CD4-positive, alpha-beta T cell (primary cell): ENCODE results near the gene ZBTB24. TPM values are rescaled to one million over a fixed set of nuclear protein-coding genes. Genes with fewer than 3 reads are reported as not detected.

Experiments
- ATAC-seq: fragments of 200-7000 bp; cut with Tn5 transposase; one replicate; pipeline ENCODE4 v1.10.0; 2022; ENCODE audit warnings: mild to moderate bottlenecking; ENCODE audit not compliant: poor library complexity
- CTCF ChIA-PET: fragments of 350-600 bp; sonication (Branson Sonifier 250); formaldehyde crosslinking; loops from one replicate; lab custom pipeline; 2021; ENCODE audit warnings: antibody characterized with exemption, inconsistent platforms; lab: Charles Lee
- POLR2A ChIA-PET: fragments of 350-600 bp; sonication (Branson Sonifier 250); formaldehyde crosslinking; loops from one replicate; lab custom pipeline; 2021; ENCODE audit warnings: antibody characterized with exemption, inconsistent platforms; lab: Charles Lee
- DNase-seq, 14 experiments: peaks; one replicate each; pipeline ENCODE4 v3.0.0-alpha.2; 2013 to 2020; ENCODE audit warnings: mixed read lengths in 2 of 14
- H3K27ac ChIP-seq, 2 donors: one replicate each; pipeline versions ENCODE4 v1.5.1 to v1.7.0; 2013; ENCODE audit warnings: low read length in 2 of 2, low read depth in 1 of 2, mild to moderate bottlenecking in 1 of 2
- H3K27me3 ChIP-seq, 2 experiments: 1 replicate in 1 of 2; 2 replicates in 1 of 2; pipeline versions ENCODE4 v1.6.1 to v1.7.0; 2013; ENCODE audit warnings: low read length in 2 of 2, control low read depth in 1 of 2, mild to moderate bottlenecking in 1 of 2, moderate library complexity in 1 of 2; ENCODE audit not compliant: insufficient read depth in 2 of 2, control insufficient read depth in 1 of 2
- H3K36me3 ChIP-seq: one replicate; pipeline ENCODE4 v1.6.1; 2013; ENCODE audit warnings: low read length, control low read depth; ENCODE audit not compliant: insufficient read depth
- H3K4me1 ChIP-seq: one replicate; pipeline ENCODE4 v1.6.1; 2013; ENCODE audit warnings: low read length, control low read depth; ENCODE audit not compliant: insufficient read depth
- H3K4me3 ChIP-seq: one replicate; pipeline ENCODE4 v1.5.1; 2013; ENCODE audit warnings: mild to moderate bottlenecking, low read length, moderate library complexity
- H3K9me3 ChIP-seq, 2 experiments: 1 replicate in 1 of 2; 2 replicates in 1 of 2; pipeline versions ENCODE4 v1.6.1 to v1.7.0; 2013; ENCODE audit warnings: low read length in 2 of 2, mild to moderate bottlenecking in 2 of 2, control low read depth in 1 of 2, moderate library complexity in 1 of 2; ENCODE audit not compliant: control insufficient read depth in 1 of 2, insufficient read depth in 1 of 2
- H3K27ac Mint-ChIP-seq: one replicate; pipeline ENCODE4 v1.8.0; 2020; ENCODE audit warnings: mixed read lengths
- H3K27me3 Mint-ChIP-seq: one replicate; pipeline ENCODE4 v1.8.0; 2021; ENCODE audit warnings: mixed read lengths
- H3K36me3 Mint-ChIP-seq: one replicate; pipeline ENCODE4 v1.8.0; 2021; ENCODE audit warnings: low read depth, mixed read lengths
- H3K4me1 Mint-ChIP-seq: one replicate; pipeline ENCODE4 v1.8.0; 2021; ENCODE audit warnings: low read depth, mixed read lengths
- H3K4me3 Mint-ChIP-seq: one replicate; pipeline ENCODE4 v1.8.0; 2020; ENCODE audit warnings: mild to moderate bottlenecking, mixed read lengths
- H3K9me3 Mint-ChIP-seq: one replicate; pipeline ENCODE4 v1.8.0; 2020; ENCODE audit warnings: mixed read lengths
- intact Hi-C, 2 experiments: fragments of 100-400 bp; cut with DNase I in 1 of 2; cut with micrococcal nuclease in 1 of 2; formaldehyde crosslinking; loops; one replicate each; pipeline versions ENCODE4 v1.15.1 to v1.9.0; 2023 to 2025; cut with DNase I, micrococcal nuclease
- total RNA-seq, 174 experiments: library from RNA in 2 of 174; stranded (reverse) in 2 of 174; gene quantifications; one replicate each; pipeline ENCODE4 v1.2.3 and lab custom pipeline; 2021 to 2026
- TF ChIP-seq, protein P1 (sequence below): fragments of 200-600 bp; IDR thresholded peaks from one replicate; pipeline ENCODE4 v1.8.0; 2022; ENCODE audit warnings: antibody characterized with exemption, mild to moderate bottlenecking

The ZBTB24 gene
- total RNA-seq, 2 experiments from 2014 or later, result 10.4 to 10.5 TPM

DNA sequence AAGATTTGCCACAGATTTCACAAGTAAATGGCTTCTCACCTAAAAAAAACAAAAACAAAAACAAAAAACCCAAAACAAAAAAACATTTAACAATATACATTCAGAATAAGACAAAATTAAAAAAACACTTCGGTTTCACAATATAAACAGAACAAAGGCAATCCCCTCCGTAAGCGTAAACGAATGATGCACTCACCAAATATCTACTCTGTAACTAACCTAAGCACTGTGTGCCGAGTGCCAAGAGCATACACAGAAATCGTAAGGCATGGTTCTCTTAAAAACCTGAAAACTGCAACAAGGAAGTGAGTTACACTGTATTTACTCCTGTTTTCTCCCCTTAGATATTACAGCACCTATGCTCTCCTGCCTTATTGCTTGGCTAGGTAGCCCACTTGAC, 15.3 kb downstream of the ZBTB24 start:
- H3K27ac Mint-ChIP-seq, result peak overlapping the region; percentile 19
- ChIA-PET POLR2A (no interaction called here), CTCF (no interaction called here)
- Histone ChIP-seq H3K4me1 (peaks cover 15% of the 10 kb centered on the region), H3K9me3 (no peaks in the 10 kb centered on the region), H3K27ac (no peak overlapping the region), H3K36me3 (peaks cover 92% of the 10 kb centered on the region), H3K27me3 (no peaks in the 10 kb centered on the region), H3K4me3 (no peak overlapping the region)
- ATAC-seq (no peak), DNase-seq (no peak)
- no peak overlapping the region for H3K4me3 Mint-ChIP-seq
- intact Hi-C loops, result no loop called here
- TF ChIP-seq, protein P1, sequence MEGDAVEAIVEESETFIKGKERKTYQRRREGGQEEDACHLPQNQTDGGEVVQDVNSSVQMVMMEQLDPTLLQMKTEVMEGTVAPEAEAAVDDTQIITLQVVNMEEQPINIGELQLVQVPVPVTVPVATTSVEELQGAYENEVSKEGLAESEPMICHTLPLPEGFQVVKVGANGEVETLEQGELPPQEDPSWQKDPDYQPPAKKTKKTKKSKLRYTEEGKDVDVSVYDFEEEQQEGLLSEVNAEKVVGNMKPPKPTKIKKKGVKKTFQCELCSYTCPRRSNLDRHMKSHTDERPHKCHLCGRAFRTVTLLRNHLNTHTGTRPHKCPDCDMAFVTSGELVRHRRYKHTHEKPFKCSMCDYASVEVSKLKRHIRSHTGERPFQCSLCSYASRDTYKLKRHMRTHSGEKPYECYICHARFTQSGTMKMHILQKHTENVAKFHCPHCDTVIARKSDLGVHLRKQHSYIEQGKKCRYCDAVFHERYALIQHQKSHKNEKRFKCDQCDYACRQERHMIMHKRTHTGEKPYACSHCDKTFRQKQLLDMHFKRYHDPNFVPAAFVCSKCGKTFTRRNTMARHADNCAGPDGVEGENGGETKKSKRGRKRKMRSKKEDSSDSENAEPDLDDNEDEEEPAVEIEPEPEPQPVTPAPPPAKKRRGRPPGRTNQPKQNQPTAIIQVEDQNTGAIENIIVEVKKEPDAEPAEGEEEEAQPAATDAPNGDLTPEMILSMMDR, result no peak
- H3K4me1 Mint-ChIP-seq, result peaks cover 65% of the 10 kb centered on the region
- no peaks in the 10 kb centered on the region for H3K27me3 Mint-ChIP-seq
- H3K9me3 Mint-ChIP-seq, result no peaks in the 10 kb centered on the region
- peaks cover 97% of the 10 kb centered on the region for H3K36me3 Mint-ChIP-seq

DNA sequence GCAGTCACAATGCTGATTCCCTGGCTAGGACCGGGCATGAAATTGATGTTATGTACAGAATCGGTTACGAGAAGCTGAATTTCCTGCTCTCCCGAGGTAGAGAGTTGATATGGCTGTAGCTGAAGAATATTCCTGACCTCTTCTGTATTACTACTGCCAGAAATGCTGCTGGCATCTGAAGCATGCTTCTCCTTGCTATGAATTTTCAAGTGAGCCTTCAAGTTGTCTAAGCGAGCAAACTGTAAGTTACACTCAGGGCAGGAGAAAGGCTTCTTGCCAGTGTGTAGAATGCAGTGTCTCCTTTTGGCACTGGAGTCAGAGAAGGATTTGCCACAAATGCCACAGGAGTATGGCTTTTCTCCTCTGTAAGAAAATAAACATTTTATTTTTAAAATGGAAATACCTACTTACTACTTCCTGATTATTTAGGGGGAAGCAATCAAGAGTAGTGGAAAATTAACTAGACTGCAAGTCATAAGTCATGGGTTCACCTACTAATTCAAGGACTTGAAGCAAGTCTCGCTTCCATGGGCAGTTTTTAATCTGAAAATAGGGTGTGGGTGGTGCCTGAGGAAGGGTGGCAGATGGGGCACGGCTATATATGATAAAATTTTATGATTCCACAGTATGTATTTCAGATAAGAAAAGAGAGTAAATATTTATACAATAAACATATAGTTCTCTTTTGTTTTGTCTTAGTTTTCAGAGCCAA, 16.7 kb downstream of the ZBTB24 start:
- no peak for DNase-seq
- Mint-ChIP-seq H3K36me3 (peaks cover 96% of the 10 kb centered on the region), H3K4me3 (no peak overlapping the region), H3K4me1 (peaks cover 70% of the 10 kb centered on the region), H3K27ac (no peak overlapping the region), H3K27me3 (no peaks in the 10 kb centered on the region), H3K9me3 (no peaks in the 10 kb centered on the region)
- H3K27me3 ChIP-seq, result no peaks in the 10 kb centered on the region
- H3K27ac ChIP-seq, result no peak overlapping the region
- CTCF ChIA-PET, result no interaction called here
- H3K4me3 ChIP-seq, result no peak overlapping the region
- POLR2A ChIA-PET, result interaction anchor here (1.4 kb wide), 1 partner anchor 25 kb away, joined by 3 read pairs; no protein-coding TSS in a partner anchor
- intact Hi-C loops, result no loop called here
- no peaks in the 10 kb centered on the region for H3K9me3 ChIP-seq
- H3K36me3 ChIP-seq, result peaks cover 91% of the 10 kb centered on the region
- ATAC-seq, result no peak
- peaks cover 13% of the 10 kb centered on the region for H3K4me1 ChIP-seq
- TF ChIP-seq, protein P1, result no peak

DNA sequence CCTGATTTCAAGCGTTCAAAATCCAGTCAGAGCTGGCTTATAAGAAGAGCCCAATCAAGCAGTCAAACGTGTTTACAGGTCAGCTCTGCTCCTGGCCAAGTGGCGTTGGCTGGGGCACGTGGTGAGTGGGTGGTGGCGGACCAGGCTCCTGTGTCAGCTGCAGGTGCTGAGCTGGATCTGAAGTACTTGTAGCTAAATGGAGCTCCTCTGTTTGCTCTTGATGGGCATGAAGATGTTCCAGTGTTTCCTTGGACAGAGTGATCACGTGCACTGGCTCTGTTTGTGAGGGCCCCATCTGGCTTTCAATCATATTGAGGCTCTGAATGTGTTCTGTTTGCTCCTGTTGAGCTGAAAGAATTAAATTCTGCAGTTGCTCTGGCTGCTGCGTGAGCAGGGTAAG, 17.2 kb downstream of the ZBTB24 start:
- Histone ChIP-seq H3K9me3 (no peaks in the 10 kb centered on the region), H3K27me3 (no peaks in the 10 kb centered on the region), H3K36me3 (peaks cover 90% of the 10 kb centered on the region), H3K4me3 (no peak overlapping the region), H3K4me1 (peaks cover 13% of the 10 kb centered on the region), H3K27ac (no peak overlapping the region)
- CTCF ChIA-PET, result no interaction called here
- Mint-ChIP-seq H3K4me1 (peaks cover 64% of the 10 kb centered on the region), H3K4me3 (no peak overlapping the region), H3K27ac (peak overlapping the region; percentile 69), H3K27me3 (no peaks in the 10 kb centered on the region), H3K9me3 (no peaks in the 10 kb centered on the region), H3K36me3 (peaks cover 96% of the 10 kb centered on the region)
- ATAC-seq (no peak), DNase-seq (no peak)
- TF ChIP-seq, protein P1, result no peak
- POLR2A ChIA-PET, result interaction anchor here (1.4 kb wide), 1 partner anchor 25 kb away, joined by 3 read pairs; no protein-coding TSS in a partner anchor
- intact Hi-C loops, result no loop called here
